Naive thymus-derived CD4-positive, alpha-beta T cell (primary cell): ENCODE data around the gene PVR. TPM values are rescaled to one million over a fixed set of nuclear protein-coding genes. Genes with fewer than 3 reads are reported as not detected.
A peak's percentile ranks its signal among the peaks of the same experiment; 100 is the strongest.

Experiments
- ATAC-seq: fragments of 150-1000 bp; cut with Tn5 transposase; 2 replicates; pipeline ENCODE4 v1.10.0; 2021; ENCODE audit warnings: mild to moderate bottlenecking, moderate library complexity
- CTCF ChIA-PET: fragments of 350-600 bp; sonication (Branson Sonifier 250); formaldehyde crosslinking; loops from one replicate; lab custom pipeline; 2021; ENCODE audit warnings: antibody characterized with exemption; lab: Charles Lee
- POLR2A ChIA-PET: fragments of 350-600 bp; sonication (Branson Sonifier 250); formaldehyde crosslinking; loops from one replicate; lab custom pipeline; 2021; ENCODE audit warnings: antibody characterized with exemption, inconsistent platforms; lab: Charles Lee
- DNase-seq, 9 donors: peaks; one replicate each; pipeline versions ENCODE4 v3.0.0 to v3.0.0-alpha.2; 2020 to 2022; ENCODE audit warnings: mixed read lengths in 1 of 9
- H3K27ac ChIP-seq: one replicate; pipeline ENCODE4 v1.7.0; 2013; ENCODE audit warnings: mild to moderate bottlenecking, low read depth, low read length, moderate library complexity
- H3K27me3 ChIP-seq, 2 donors: one replicate each; pipeline ENCODE4 v1.7.0; 2013; ENCODE audit warnings: low read length in 2 of 2, mild to moderate bottlenecking in 2 of 2, moderate library complexity in 2 of 2; ENCODE audit not compliant: control insufficient read depth in 2 of 2, insufficient read depth in 2 of 2
- H3K36me3 ChIP-seq, 3 experiments: 1 replicate in 2 of 3; 2 replicates in 1 of 3; pipeline ENCODE4 v1.7.0; 2013; ENCODE audit warnings: low read length in 3 of 3, mild to moderate bottlenecking in 3 of 3, moderate library complexity in 1 of 3; ENCODE audit not compliant: insufficient read depth in 3 of 3, control insufficient read depth in 2 of 3
- H3K4me1 ChIP-seq, 2 donors: one replicate each; pipeline ENCODE4 v1.7.0; 2013; ENCODE audit warnings: low read length in 2 of 2, mild to moderate bottlenecking in 2 of 2, moderate library complexity in 1 of 2; ENCODE audit not compliant: control insufficient read depth in 2 of 2, insufficient read depth in 2 of 2
- H3K4me3 ChIP-seq: 2 replicates; pipeline ENCODE4 v1.7.0; 2013; ENCODE audit warnings: mild to moderate bottlenecking, low read length
- H3K9me3 ChIP-seq, 3 experiments: 1 replicate in 2 of 3; 2 replicates in 1 of 3; pipeline ENCODE4 v1.7.0; 2013; ENCODE audit warnings: low read length in 3 of 3; ENCODE audit not compliant: control insufficient read depth in 2 of 3
- H3K27ac Mint-ChIP-seq, 9 donors: one replicate each; pipeline ENCODE4 v1.8.0; 2020 to 2022; ENCODE audit warnings: mixed read lengths in 9 of 9, mild to moderate bottlenecking in 8 of 9, moderate library complexity in 5 of 9, inconsistent platforms in 2 of 9
- H3K27me3 Mint-ChIP-seq, 5 donors: one replicate each; pipeline ENCODE4 v1.8.0; 2021 to 2022; ENCODE audit warnings: mixed read lengths in 5 of 5, mild to moderate bottlenecking in 1 of 5
- H3K36me3 Mint-ChIP-seq, 5 donors: one replicate each; pipeline ENCODE4 v1.8.0; 2020 to 2022; ENCODE audit warnings: mixed read lengths in 5 of 5, mild to moderate bottlenecking in 3 of 5, inconsistent platforms in 1 of 5
- H3K4me1 Mint-ChIP-seq, 7 donors: one replicate each; pipeline ENCODE4 v1.8.0; 2020 to 2022; ENCODE audit warnings: mixed read lengths in 7 of 7, mild to moderate bottlenecking in 3 of 7, inconsistent platforms in 1 of 7
- H3K4me3 Mint-ChIP-seq, 10 donors: one replicate each; pipeline ENCODE4 v1.8.0; 2020 to 2022; ENCODE audit warnings: mild to moderate bottlenecking in 10 of 10, mixed read lengths in 10 of 10, moderate library complexity in 6 of 10, inconsistent platforms in 2 of 10
- H3K9me3 Mint-ChIP-seq, 11 donors: one replicate each; pipeline ENCODE4 v1.8.0; 2020 to 2022; ENCODE audit warnings: mixed read lengths in 11 of 11, mild to moderate bottlenecking in 4 of 11, inconsistent platforms in 1 of 11, moderate library complexity in 1 of 11
- intact Hi-C, 2 donors: fragments of 100-400 bp; cut with micrococcal nuclease; formaldehyde crosslinking; loops; one replicate each; pipeline ENCODE4 v1.15.1; 2023
- polyA plus RNA-seq, 2 donors: library from polyadenylated mRNA; unstranded; fragments of 300-500 nt; fragmentation: Illumina TruSeq; gene quantifications; one replicate each; pipeline ENCODE4 v1.2.3, GENCODE V29; 2021
- total RNA-seq, 6 experiments: library from RNA in 5 of 6; stranded (reverse) in 5 of 6; gene quantifications; 1 replicate in 5 of 6; 2 replicates in 1 of 6; pipeline ENCODE4 v1.2.3 and lab custom pipeline; 2021 to 2026

PVR gene
- total and polyA plus RNA-seq, 7 experiments from 2014 or later, result 0.87 to 8.4 (median 4.0) TPM

DNA sequence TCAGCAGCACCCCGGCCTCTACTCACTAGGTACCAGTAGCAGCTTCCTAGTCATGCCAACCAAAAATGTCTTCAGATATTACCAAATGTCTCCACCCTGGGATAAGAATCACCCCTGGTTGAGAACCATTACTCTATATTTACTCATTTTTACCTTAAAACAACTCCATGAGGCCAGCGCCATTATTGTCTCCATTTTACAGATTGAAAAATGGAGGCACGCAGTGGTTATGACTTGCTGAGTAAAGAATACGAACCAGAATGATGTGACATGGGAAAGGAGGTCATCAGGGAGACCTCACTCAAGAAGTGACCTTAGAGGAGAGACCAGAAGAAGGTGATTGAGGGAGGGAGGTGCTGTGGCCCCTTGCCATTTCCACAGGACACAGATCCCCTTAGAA is 29.8 kb downstream of the PVR start:
- H3K4me3 Mint-ChIP-seq, result no peak overlapping the region
- no peak overlapping the region for H3K27ac Mint-ChIP-seq
- no peak for DNase-seq
- no peaks in the 10 kb centered on the region for H3K36me3 Mint-ChIP-seq
- CTCF ChIA-PET, result interaction anchor here (0.7 kb wide), 1 partner anchor 16 kb away, joined by 3 read pairs; no protein-coding TSS in a partner anchor
- no peak for ATAC-seq
- H3K4me1 ChIP-seq, result no peaks in the 10 kb centered on the region
- H3K36me3 ChIP-seq, result no peaks in the 10 kb centered on the region
- intact Hi-C loops, result no loop called here
- POLR2A ChIA-PET, result no interaction called here
- H3K9me3 Mint-ChIP-seq, result peaks cover 0 to 3% (median 0%) of the 10 kb centered on the region in 11 donors
- no peak overlapping the region for H3K4me3 ChIP-seq
- H3K27me3 Mint-ChIP-seq, result no peaks in the 10 kb centered on the region
- H3K9me3 ChIP-seq, result no peaks in the 10 kb centered on the region
- H3K4me1 Mint-ChIP-seq, result peaks cover 0 to 4% (median 0%) of the 10 kb centered on the region in 7 donors
- H3K27ac ChIP-seq, result no peak overlapping the region
- H3K27me3 ChIP-seq, result no peaks in the 10 kb centered on the region

GRCh38 chr19:44675521-44675920 is 31.8 kb downstream of the PVR start:
- Mint-ChIP-seq H3K27me3 (peaks cover 0 to 2% (median 0%) of the 10 kb centered on the region in 5 donors), H3K9me3 (peaks cover 0 to 2% (median 0%) of the 10 kb centered on the region in 11 donors), H3K27ac (no peak overlapping the region), H3K4me1 (peaks cover 0 to 4% (median 0%) of the 10 kb centered on the region in 7 donors), H3K4me3 (no peak overlapping the region), H3K36me3 (no peaks in the 10 kb centered on the region)
- DNase-seq, result no peak
- ChIA-PET POLR2A (no interaction called here), CTCF (interaction anchor here (0.7 kb wide), 1 partner anchor 14 kb away, joined by 3 read pairs; no protein-coding TSS in a partner anchor)
- H3K4me3 ChIP-seq, result no peak overlapping the region
- H3K4me1 ChIP-seq, result no peaks in the 10 kb centered on the region
- intact Hi-C loops, result no loop called here
- no peak for ATAC-seq
- H3K27ac ChIP-seq, result no peak overlapping the region
- no peaks in the 10 kb centered on the region for H3K9me3 ChIP-seq
- H3K36me3 ChIP-seq, result no peaks in the 10 kb centered on the region
- H3K27me3 ChIP-seq, result no peaks in the 10 kb centered on the region

DNA sequence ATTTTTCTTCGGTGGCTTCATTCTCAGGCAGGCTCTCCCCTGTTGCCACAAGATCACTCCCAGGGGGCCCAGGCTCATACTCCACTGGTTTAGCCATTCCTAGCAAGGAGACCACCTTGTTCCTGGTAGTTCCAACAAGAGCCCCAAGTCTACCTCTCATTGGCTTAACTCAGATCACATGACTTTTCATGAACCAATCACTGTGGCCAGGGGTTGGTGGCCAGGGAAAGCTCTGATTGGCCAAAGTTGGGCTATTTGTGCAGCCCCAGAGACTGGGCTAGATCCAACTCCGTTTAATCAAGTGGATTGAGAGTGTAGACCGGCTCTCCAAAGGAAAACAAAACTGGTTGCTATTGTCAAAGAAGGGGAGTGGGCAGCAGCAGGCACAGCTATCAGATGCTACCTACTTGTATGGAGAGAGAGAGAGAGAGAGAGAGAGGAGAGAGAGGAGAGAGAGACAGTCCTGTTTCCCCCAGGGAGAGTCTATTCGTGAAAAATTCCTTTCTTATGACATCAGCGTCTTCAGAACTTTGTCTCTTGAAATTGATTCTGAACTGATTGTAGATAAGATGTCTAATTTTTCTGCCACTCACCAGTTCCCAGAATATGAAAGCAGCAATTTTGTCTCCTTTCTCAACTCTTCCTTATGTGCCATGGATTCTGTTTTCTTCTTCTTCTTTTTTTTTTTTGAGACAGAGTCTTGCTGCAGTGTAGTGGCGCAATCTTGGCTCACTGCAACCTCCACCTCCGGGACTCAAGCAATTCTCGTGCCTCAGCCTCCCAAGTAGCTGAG is 33.5 kb downstream of the PVR start:
- Mint-ChIP-seq H3K27ac (no peak overlapping the region), H3K36me3 (no peaks in the 10 kb centered on the region), H3K4me3 (no peak overlapping the region), H3K4me1 (peaks cover 0 to 4% (median 0%) of the 10 kb centered on the region in 7 donors), H3K9me3 (peaks cover 0 to under 1% (median 0%) of the 10 kb centered on the region in 11 donors), H3K27me3 (peaks cover 0 to 3% (median 0%) of the 10 kb centered on the region in 5 donors)
- ChIA-PET POLR2A (no interaction called here), CTCF (no interaction called here)
- ATAC-seq (no peak), DNase-seq (no peak)
- H3K27ac ChIP-seq, result no peak overlapping the region
- H3K27me3 ChIP-seq, result no peaks in the 10 kb centered on the region
- no peaks in the 10 kb centered on the region for H3K36me3 ChIP-seq
- intact Hi-C loops, result no loop called here
- no peaks in the 10 kb centered on the region for H3K4me1 ChIP-seq
- H3K4me3 ChIP-seq, result no peak overlapping the region
- H3K9me3 ChIP-seq, result no peaks in the 10 kb centered on the region

GRCh38 chr19:44680536-44680935 is 36.8 kb downstream of the PVR start:
- H3K4me1 ChIP-seq, result no peaks in the 10 kb centered on the region
- H3K27me3 ChIP-seq, result no peaks in the 10 kb centered on the region
- Mint-ChIP-seq H3K27ac (no peak overlapping the region), H3K27me3 (peaks cover 0 to 12% (median 5%) of the 10 kb centered on the region in 5 donors), H3K9me3 (no peaks in the 10 kb centered on the region), H3K4me3 (no peak overlapping the region), H3K4me1 (peaks cover 5 to 12% (median 6%) of the 10 kb centered on the region in 7 donors), H3K36me3 (no peaks in the 10 kb centered on the region)
- ChIA-PET CTCF (no interaction called here), POLR2A (no interaction called here)
- no peak overlapping the region for H3K27ac ChIP-seq
- ATAC-seq (no peak), DNase-seq (no peak)
- H3K9me3 ChIP-seq, result no peaks in the 10 kb centered on the region
- intact Hi-C loops, result no loop called here
- H3K4me3 ChIP-seq, result no peak overlapping the region
- no peaks in the 10 kb centered on the region for H3K36me3 ChIP-seq

GRCh38 chr19:44681992-44682790 is 38.5 kb downstream of the PVR start:
- Mint-ChIP-seq H3K4me3 (no peak overlapping the region), H3K4me1 (peaks cover 5 to 14% (median 6%) of the 10 kb centered on the region in 7 donors), H3K27me3 (peaks cover 0 to 17% (median 5%) of the 10 kb centered on the region in 5 donors), H3K27ac (no peak overlapping the region), H3K36me3 (no peaks in the 10 kb centered on the region), H3K9me3 (no peaks in the 10 kb centered on the region)
- Histone ChIP-seq H3K9me3 (no peaks in the 10 kb centered on the region), H3K27me3 (no peaks in the 10 kb centered on the region), H3K36me3 (no peaks in the 10 kb centered on the region), H3K27ac (no peak overlapping the region), H3K4me1 (no peaks in the 10 kb centered on the region), H3K4me3 (no peak overlapping the region)
- ATAC-seq, result no peak
- intact Hi-C loops, result no loop called here
- no peak for DNase-seq
- CTCF ChIA-PET, result no interaction called here
- POLR2A ChIA-PET, result interaction anchor here (0.6 kb wide), 1 partner anchor 61 kb away, joined by 3 read pairs; no protein-coding TSS in a partner anchor

DNA sequence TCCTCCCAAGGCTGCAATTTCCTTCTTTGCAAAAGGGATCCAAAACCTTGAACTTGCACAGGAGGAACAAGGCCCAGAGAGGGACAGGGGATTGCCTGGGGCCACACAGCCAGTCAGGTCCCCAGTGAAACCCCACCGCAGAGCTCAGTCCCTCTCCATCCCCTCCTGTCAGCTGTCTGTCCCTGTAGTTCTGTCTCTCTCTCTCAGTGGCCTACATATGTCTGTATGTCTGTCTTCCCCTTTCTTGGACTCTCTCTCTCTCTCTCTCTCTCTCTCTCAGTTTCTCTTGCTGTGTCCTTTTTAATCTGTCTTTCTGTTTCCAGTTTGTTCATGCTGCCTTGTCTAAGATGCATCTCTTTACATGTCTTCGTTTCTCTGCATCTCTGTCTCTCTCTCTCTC is 39.1 kb downstream of the PVR start:
- POLR2A ChIA-PET, result no interaction called here
- Histone ChIP-seq H3K27ac (no peak overlapping the region), H3K4me1 (no peaks in the 10 kb centered on the region), H3K9me3 (no peaks in the 10 kb centered on the region), H3K4me3 (no peak overlapping the region), H3K27me3 (no peaks in the 10 kb centered on the region), H3K36me3 (no peaks in the 10 kb centered on the region)
- H3K36me3 Mint-ChIP-seq, result no peaks in the 10 kb centered on the region
- no peak for DNase-seq
- peak overlapping the region in 1 of 9 donors; percentile 2 for H3K27ac Mint-ChIP-seq
- H3K9me3 Mint-ChIP-seq, result no peaks in the 10 kb centered on the region
- no peak overlapping the region for H3K4me3 Mint-ChIP-seq
- H3K4me1 Mint-ChIP-seq, result peaks cover 5 to 14% (median 6%) of the 10 kb centered on the region in 7 donors
- CTCF ChIA-PET, result interaction anchor here (0.6 kb wide), 1 partner anchor 46 kb away, joined by 7 read pairs; no protein-coding TSS in a partner anchor
- no peak for ATAC-seq
- intact Hi-C loops, result no loop called here
- peaks cover 3 to 18% (median 7%) of the 10 kb centered on the region in 5 donors for H3K27me3 Mint-ChIP-seq
